ENCODE data around the gene F8A1. TPM values are rescaled to one million over a fixed set of nuclear protein-coding genes. Genes with fewer than 3 reads are reported as not detected.

F8A1 gene
- total RNA-seq, 1 donor from 2014 or later, result 2.7 TPM

Other genes with a start within 250 kb of the F8A1 start
- gene CTAG2, start 232.8 kb upstream of the F8A1 start, total RNA-seq, result not detected in 2 replicates
- gene GAB3, start 135.3 kb upstream of the F8A1 start, total RNA-seq, result 12.1 and 14.1 TPM in 2 replicates
- gene DKC1, start 123.5 kb upstream of the F8A1 start, total RNA-seq, result 45.6 and 71.2 TPM in 2 replicates
- 39.5 and 59.2 TPM in 2 replicates for gene MPP1, start 80.9 kb upstream of the F8A1 start, total RNA-seq
- not detected in 2 replicates for gene SMIM9, start 51.7 kb upstream of the F8A1 start, total RNA-seq
- gene F8, start 136.4 kb downstream of the F8A1 start, total RNA-seq, result 12.4 and 19.1 TPM in 2 replicates
- gene FUNDC2, start 140.5 kb downstream of the F8A1 start, total RNA-seq, result 84.2 and 95.1 TPM in 2 replicates
- gene CMC4, start 184.8 kb downstream of the F8A1 start, total RNA-seq, result 11.7 and 16.3 TPM in 2 replicates
- 3.1 and 9.9 TPM in 2 replicates for gene MTCP1, start 184.8 kb downstream of the F8A1 start, total RNA-seq
- 17.4 and 28.9 TPM in 2 replicates for gene BRCC3, start 185.2 kb downstream of the F8A1 start, total RNA-seq